HepG2 (cell line): ENCODE results near the gene TVP23C. TPM values are rescaled to one million over a fixed set of nuclear protein-coding genes. Genes with fewer than 3 reads are reported as not detected.

Experiments used
- ATAC-seq: fragments of 200-7000 bp; cut with Tn5 transposase; 3 replicates; pipeline ENCODE4 v1.9.1; 2020; ENCODE audit warnings: mild to moderate bottlenecking, moderate library complexity
- BruUV-seq: library from RNA; stranded (reverse); fragments of 400-500 nt; replicated peaks from 2 replicates; lab custom pipeline; 2021; lab: Mats Ljungman, UMichigan
- CTCF ChIA-PET: fragments of 300-600 bp; formaldehyde crosslinking; extraction: SDS; loops from one replicate; lab custom pipeline; 2021; ENCODE audit warnings: low total read pairs, inconsistent platforms, low intra/inter-chr PET ratio; lab: Yijun Ruan, JAX
- POLR2A ChIA-PET: fragments of 350-600 bp; sonication (Branson Sonifier 250); formaldehyde crosslinking; loops from one replicate; lab custom pipeline; 2020; ENCODE audit warnings: antibody characterized with exemption, inconsistent platforms; lab: Yijun Ruan, JAX
- DNase-seq: peaks from one replicate; pipeline ENCODE4 v3.0.0-alpha.2; 2015; ENCODE audit warnings: low spot score
- FAIRE-seq: peaks from 3 replicates; lab custom pipeline; 2011; peaks lifted over from hg19 to GRCh38; lab: Jason Lieb, UNC
- H2AFZ ChIP-seq: one replicate; pipeline ENCODE4 v1.6.1; 2011; ENCODE audit warnings: low read length, inconsistent platforms
- H3K27ac ChIP-seq: fragments of 300-600 bp; 3 replicates; pipeline ENCODE4 v1.8.0; 2011; ENCODE audit warnings: mixed run types, mild to moderate bottlenecking, mixed read lengths, low read length, inconsistent platforms; ENCODE audit not compliant: insufficient read depth; ENCODE audit errors: extremely low read length
- H3K27me3 ChIP-seq, 2 experiments: fragments of 200-600 bp in 1 of 2; 2 replicates in 1 of 2; 3 replicates in 1 of 2; pipeline versions ENCODE4 v1.6.0 to v1.8.0; 2011; ENCODE audit warnings: low read length in 2 of 2, mild to moderate bottlenecking in 2 of 2, moderate library complexity in 2 of 2, inconsistent platforms in 1 of 2; ENCODE audit not compliant: insufficient read depth in 2 of 2, control insufficient read depth in 1 of 2
- H3K36me3 ChIP-seq, 2 experiments: fragments of 200-600 bp in 1 of 2; replicated peaks in 1 of 2; 2 replicates in 1 of 2; 3 replicates in 1 of 2; pipeline versions ENCODE4 v1.5.1 to v1.8.0; 2011; ENCODE audit warnings: low read length in 2 of 2, inconsistent platforms in 1 of 2; ENCODE audit not compliant: insufficient read depth in 2 of 2, control insufficient read depth in 1 of 2
- H3K4me1 ChIP-seq: 2 replicates; pipeline ENCODE4 v1.5.1; 2012; ENCODE audit warnings: low read length, inconsistent platforms; ENCODE audit not compliant: insufficient read depth
- H3K4me2 ChIP-seq: 2 replicates; pipeline ENCODE4 v1.6.0; 2011; ENCODE audit warnings: low read depth, low read length, inconsistent platforms
- H3K4me3 ChIP-seq, 3 experiments: fragments of 200-600 bp in 1 of 3; sonication (generic), shearing (Covaris generic) in 1 of 3; replicated peaks in 1 of 3; 2 replicates each; pipeline ENCODE4 v1.5.1; 2011 to 2016; ENCODE audit warnings: low read length in 3 of 3, inconsistent platforms in 2 of 3, low read depth in 2 of 3, mild to moderate bottlenecking in 2 of 3, control low read depth in 1 of 3, mixed read lengths in 1 of 3; ENCODE audit not compliant: insufficient read depth in 1 of 3
- H3K79me2 ChIP-seq: one replicate; pipeline ENCODE4 v1.6.1; 2011; ENCODE audit warnings: low read length, inconsistent platforms; ENCODE audit not compliant: insufficient read depth
- H3K9ac ChIP-seq: 2 replicates; pipeline ENCODE4 v1.6.0; 2011; ENCODE audit warnings: mild to moderate bottlenecking, low read depth, low read length, inconsistent platforms; ENCODE audit not compliant: insufficient read depth
- H3K9me3 ChIP-seq: 2 replicates; pipeline ENCODE4 v1.5.1; 2012; ENCODE audit warnings: mild to moderate bottlenecking, low read length
- H4K20me1 ChIP-seq: 2 replicates; pipeline ENCODE4 v1.6.0; 2011; ENCODE audit warnings: inconsistent platforms, mild to moderate bottlenecking, low read length, moderate library complexity; ENCODE audit not compliant: insufficient read depth
- HNRNPUL1 ChIP-seq: fragments of 200-400 bp; formaldehyde crosslinking; IDR thresholded peaks from 2 replicates; pipeline ENCODE4 v1.6.1; 2017; ENCODE audit warnings: low read depth, mild to moderate bottlenecking, low read length, moderate library complexity
- KDM2A ChIP-seq: sonication (generic); formaldehyde crosslinking; IDR thresholded peaks from 2 replicates; pipeline ENCODE4 v1.4.0; 2020; ENCODE audit warnings: low read depth, missing genetic modification reagents, borderline replicate concordance
- MAZ ChIP-seq, 2 experiments: sonication (generic) in 1 of 2; formaldehyde crosslinking in 1 of 2; IDR thresholded peaks; 2 replicates each; pipeline versions ENCODE4 v1.5.0 to v1.6.1; 2012 to 2020; ENCODE audit warnings: low read depth in 2 of 2, mild to moderate bottlenecking in 2 of 2, borderline replicate concordance in 1 of 2, improper control_type of control experiment in 1 of 2, low read length in 1 of 2, missing genetic modification reagents in 1 of 2, moderate library complexity in 1 of 2
- NAIF1 ChIP-seq: sonication (generic); formaldehyde crosslinking; IDR thresholded peaks from 2 replicates; pipeline ENCODE4 v1.5.0; 2020; ENCODE audit warnings: mild to moderate bottlenecking, missing genetic modification reagents, borderline replicate concordance
- NFYB ChIP-seq: sonication (generic); formaldehyde crosslinking; IDR thresholded peaks from 2 replicates; pipeline ENCODE4 v1.4.0; 2020; ENCODE audit warnings: missing genetic modification reagents
- RAD21 ChIP-seq: fragments of 450-650 bp; formaldehyde crosslinking; IDR thresholded peaks from 2 replicates; pipeline ENCODE4 v1.5.0; 2020; ENCODE audit warnings: mild to moderate bottlenecking
- RARA ChIP-seq: IDR thresholded peaks from 2 replicates; pipeline ENCODE4 v1.6.1; 2016; ENCODE audit warnings: missing genetic modification reagents, missing compliant biosample characterization
- SMC3 ChIP-seq: IDR thresholded peaks from 2 replicates; pipeline ENCODE4 v1.6.1; 2011; ENCODE audit warnings: low read length, improper control_type of control experiment
- SP4 ChIP-seq: sonication (generic); formaldehyde crosslinking; IDR thresholded peaks from 2 replicates; pipeline ENCODE4 v1.8.1; 2023; ENCODE audit warnings: mild to moderate bottlenecking, missing genetic modification reagents
- ZBTB7B ChIP-seq: sonication (generic); formaldehyde crosslinking; IDR thresholded peaks from 2 replicates; pipeline ENCODE4 v1.4.0; 2020; ENCODE audit warnings: missing genetic modification reagents
- ZBTB8A ChIP-seq: sonication (generic); formaldehyde crosslinking; IDR thresholded peaks from 2 replicates; pipeline ENCODE4 v1.4.0; 2020; ENCODE audit warnings: mild to moderate bottlenecking, low read depth, missing genetic modification reagents, borderline replicate concordance
- ZNF263 ChIP-seq: sonication (generic); formaldehyde crosslinking; IDR thresholded peaks from 2 replicates; pipeline ENCODE4 v1.4.0; 2020; ENCODE audit warnings: missing genetic modification reagents
- ZNF329 ChIP-seq: sonication (generic); formaldehyde crosslinking; IDR thresholded peaks from 2 replicates; pipeline ENCODE4 v1.9.0; 2021; ENCODE audit warnings: low read depth, mild to moderate bottlenecking, missing genetic modification reagents
- ZNF513 ChIP-seq: sonication (generic); formaldehyde crosslinking; conservative IDR thresholded peaks from 2 replicates; pipeline ENCODE4 v1.5.0; 2020; ENCODE audit warnings: missing genetic modification reagents
- ZNF761 ChIP-seq: sonication (generic); formaldehyde crosslinking; conservative IDR thresholded peaks from 2 replicates; pipeline ENCODE4 v1.4.0; 2020; ENCODE audit warnings: mild to moderate bottlenecking, missing genetic modification reagents
- WGBS: methylation state at CpG from one replicate; pipeline ENCODE4 v1.1.6; 2017; ENCODE audit warnings: low lambda C conversion rate; 5-methylcytosine and 5-hydroxymethylcytosine counted together
- in situ Hi-C: cut with HindIII; loops from 2 replicates; pipeline ENCODE4 v1.10.0; 2017; ENCODE audit warnings: low pct_unique_long_range_greater_than_20kb; ENCODE audit not compliant: extremely low pct_ligation_motif_present
- intact Hi-C: fragments of 100-400 bp; cut with micrococcal nuclease; formaldehyde crosslinking; loops from one replicate; pipeline ENCODE4 v1.10.0; 2022; ENCODE audit not compliant: unreplicated experiment
- polyA plus RNA-seq, 8 experiments: library from polyadenylated mRNA; depleted of rRNA in 3 of 8; stranded (reverse) in 7 of 8; unstranded in 1 of 8; fragments of >200 nt; fragmentation: Illumina TruSeq in 4 of 8; extraction: Trizol in 4 of 8; gene quantifications; 2 replicates each; pipeline versions ENCODE4 v1.2.1 to v1.2.3, GENCODE V29; 2011 to 2016; ENCODE audit warnings: low read depth in 4 of 8, missing spikeins in 1 of 8, mixed read lengths in 1 of 8; ENCODE audit not compliant: insufficient read depth in 1 of 8
- total RNA-seq, 5 experiments: library from RNA; depleted of rRNA; stranded (reverse); fragments of >200 nt; fragmentation: Illumina TruSeq; extraction: Trizol; gene quantifications; 2 replicates each; pipeline ENCODE4 v1.2.3, GENCODE V29; 2016; ENCODE audit warnings: low read depth in 1 of 5
- TF ChIP-seq, protein P1 (sequence below): sonication (generic); formaldehyde crosslinking; IDR thresholded peaks from 2 replicates; pipeline ENCODE4 v1.4.0; 2020; ENCODE audit warnings: missing genetic modification reagents
- TF ChIP-seq, protein P2 (sequence below): sonication (generic); formaldehyde crosslinking; IDR thresholded peaks from 2 replicates; pipeline ENCODE4 v1.4.0; 2020; ENCODE audit warnings: missing genetic modification reagents

TVP23C gene
- total and polyA plus RNA-seq, 2 of the 13 experiments (the other 11 are each of a cell fraction or from before 2014, with no cell fraction given): 10.4 to 28.2 TPM

DNA sequence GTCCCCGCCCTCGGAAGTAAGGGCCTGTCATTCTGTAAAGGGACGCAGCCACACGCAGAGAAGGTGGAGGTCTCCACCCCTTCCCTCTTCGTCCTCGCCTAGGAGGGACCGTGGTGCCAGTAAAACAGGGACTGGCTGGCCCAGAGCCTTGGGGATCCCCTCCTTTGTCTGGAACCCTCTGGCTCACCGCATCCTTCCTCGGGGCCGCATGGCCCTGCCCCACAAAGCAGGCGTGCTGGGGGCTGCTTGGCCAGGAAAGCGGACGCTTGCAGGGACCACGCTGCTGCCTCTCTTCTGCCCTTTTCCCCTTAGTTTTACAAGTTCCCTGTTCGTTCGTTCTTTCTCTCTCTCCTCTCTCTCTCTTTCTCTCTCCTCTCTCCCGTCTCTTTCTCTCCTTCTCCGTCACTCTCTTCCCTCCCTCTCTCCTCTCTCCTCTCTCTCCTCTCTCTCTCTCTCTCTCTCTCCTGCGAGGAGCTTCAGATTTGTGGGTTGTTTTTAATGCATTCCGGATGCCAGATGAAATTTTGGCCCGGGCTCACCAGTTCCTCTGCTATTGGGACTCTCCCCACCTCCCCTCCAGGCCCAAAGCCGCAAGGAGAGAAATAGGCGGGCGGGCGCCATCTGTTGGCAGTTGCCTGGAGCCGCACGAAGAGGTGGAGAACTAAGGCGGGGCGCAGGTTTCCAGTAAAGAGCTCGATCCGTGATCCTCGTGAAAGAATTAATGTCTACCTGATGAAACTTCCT, 60.7 kb downstream of the TVP23C start (continued):
- TF ChIP-seq, protein P1, sequence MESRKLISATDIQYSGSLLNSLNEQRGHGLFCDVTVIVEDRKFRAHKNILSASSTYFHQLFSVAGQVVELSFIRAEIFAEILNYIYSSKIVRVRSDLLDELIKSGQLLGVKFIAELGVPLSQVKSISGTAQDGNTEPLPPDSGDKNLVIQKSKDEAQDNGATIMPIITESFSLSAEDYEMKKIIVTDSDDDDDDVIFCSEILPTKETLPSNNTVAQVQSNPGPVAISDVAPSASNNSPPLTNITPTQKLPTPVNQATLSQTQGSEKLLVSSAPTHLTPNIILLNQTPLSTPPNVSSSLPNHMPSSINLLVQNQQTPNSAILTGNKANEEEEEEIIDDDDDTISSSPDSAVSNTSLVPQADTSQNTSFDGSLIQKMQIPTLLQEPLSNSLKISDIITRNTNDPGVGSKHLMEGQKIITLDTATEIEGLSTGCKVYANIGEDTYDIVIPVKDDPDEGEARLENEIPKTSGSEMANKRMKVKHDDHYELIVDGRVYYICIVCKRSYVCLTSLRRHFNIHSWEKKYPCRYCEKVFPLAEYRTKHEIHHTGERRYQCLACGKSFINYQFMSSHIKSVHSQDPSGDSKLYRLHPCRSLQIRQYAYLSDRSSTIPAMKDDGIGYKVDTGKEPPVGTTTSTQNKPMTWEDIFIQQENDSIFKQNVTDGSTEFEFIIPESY (CRISPR knock-in tag): peak; percentile 92
- TF ChIP-seq MAZ (IDR thresholded peaks at IDR 0.05; ENCODE audit: borderline replicate concordance, low read depth, low read length): no peak
- TF ChIP-seq MAZ (CRISPR knock-in tag; IDR thresholded peaks at IDR 0.05; ENCODE audit: low read depth): no peak
- TF ChIP-seq RAD21 (CRISPR knock-in tag): peak; percentile 67
- TF ChIP-seq KDM2A (CRISPR knock-in tag): peak; percentile 28; the same call in 1 of the 2 replicates

DNA sequence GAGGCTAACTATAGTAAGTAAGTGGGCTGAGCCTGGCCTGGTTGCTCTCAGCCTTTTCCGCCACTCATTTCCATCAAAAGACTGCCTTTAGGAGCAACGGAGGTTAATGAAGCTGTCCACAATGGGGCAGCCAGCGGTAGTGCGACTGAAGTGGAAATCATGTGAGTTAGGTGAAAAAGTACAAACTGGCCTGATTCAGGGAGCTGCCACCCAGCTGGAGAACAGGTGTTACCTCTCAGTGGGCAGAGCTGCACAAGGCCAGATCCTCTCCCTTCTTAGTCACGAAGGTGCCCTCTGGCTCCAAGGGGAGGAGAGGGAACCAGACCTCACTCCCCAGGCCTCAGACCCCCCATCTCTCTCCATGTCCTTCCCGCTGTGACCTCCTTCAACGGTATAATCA, 61.5 kb downstream of the TVP23C start:
- no peak for ATAC-seq
- ChIA-PET CTCF (interaction anchor here (4.0 kb wide), 1 partner anchor 241 kb away, joined by 28 read pairs; no protein-coding TSS in a partner anchor), POLR2A (no interaction called here)
- Histone ChIP-seq H2AFZ (no peak overlapping the region), H3K9ac (no peak overlapping the region), H3K36me3 (peaks cover 15 to 42% of the 10 kb centered on the region in 2 experiments), H3K4me2 (no peak overlapping the region), H3K4me3 (no peak overlapping the region), H3K27me3 (no peaks in the 10 kb centered on the region), H3K27ac (no peak overlapping the region), H4K20me1 (no peaks in the 10 kb centered on the region), H3K79me2 (no peaks in the 10 kb centered on the region), H3K9me3 (no peaks in the 10 kb centered on the region), H3K4me1 (no peaks in the 10 kb centered on the region)
- intact Hi-C loops (no loop called here), in situ Hi-C loops (loop anchor here (5.0 kb wide), 1 partner anchor 239 kb away; no protein-coding TSS in a partner anchor)
- 96% methylated on average over 7 of the region's 7 CpGs for WGBS
- no peak for FAIRE-seq
- no peak for DNase-seq
- no TSS peak for BruUV-seq
- no peak for TF ChIP-seq SP4 (CRISPR knock-in tag)
- no peak for TF ChIP-seq ZBTB8A (CRISPR knock-in tag)
- no peak for TF ChIP-seq RARA (CRISPR knock-in tag)
- TF ChIP-seq NAIF1 (CRISPR knock-in tag): no peak
- TF ChIP-seq, protein P2, sequence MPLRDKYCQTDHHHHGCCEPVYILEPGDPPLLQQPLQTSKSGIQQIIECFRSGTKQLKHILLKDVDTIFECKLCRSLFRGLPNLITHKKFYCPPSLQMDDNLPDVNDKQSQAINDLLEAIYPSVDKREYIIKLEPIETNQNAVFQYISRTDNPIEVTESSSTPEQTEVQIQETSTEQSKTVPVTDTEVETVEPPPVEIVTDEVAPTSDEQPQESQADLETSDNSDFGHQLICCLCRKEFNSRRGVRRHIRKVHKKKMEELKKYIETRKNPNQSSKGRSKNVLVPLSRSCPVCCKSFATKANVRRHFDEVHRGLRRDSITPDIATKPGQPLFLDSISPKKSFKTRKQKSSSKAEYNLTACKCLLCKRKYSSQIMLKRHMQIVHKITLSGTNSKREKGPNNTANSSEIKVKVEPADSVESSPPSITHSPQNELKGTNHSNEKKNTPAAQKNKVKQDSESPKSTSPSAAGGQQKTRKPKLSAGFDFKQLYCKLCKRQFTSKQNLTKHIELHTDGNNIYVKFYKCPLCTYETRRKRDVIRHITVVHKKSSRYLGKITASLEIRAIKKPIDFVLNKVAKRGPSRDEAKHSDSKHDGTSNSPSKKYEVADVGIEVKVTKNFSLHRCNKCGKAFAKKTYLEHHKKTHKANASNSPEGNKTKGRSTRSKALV (CRISPR knock-in tag): no peak
- no peak for TF ChIP-seq ZNF263 (CRISPR knock-in tag)
- TF ChIP-seq ZNF513 (CRISPR knock-in tag): no peak
- TF ChIP-seq ZBTB7B: no peak
- no peak for TF ChIP-seq ZNF329
- TF ChIP-seq ZNF761 (CRISPR knock-in tag): no peak
- TF ChIP-seq SMC3: no peak
- no peak for TF ChIP-seq HNRNPUL1
- no peak for TF ChIP-seq NFYB
